ENCODE measurements around the gene TTC31. TPM values are rescaled to one million over a fixed set of nuclear protein-coding genes. Genes with fewer than 3 reads are reported as not detected.

TTC31 gene
- total RNA-seq, 1 experiment from 2014 or later, result 38.3 TPM

- TF ChIP-seq ZNF425 (CRISPR knock-in tag; conservative IDR thresholded peaks at IDR 0.05) (no peak), HMGA2 (CRISPR knock-in tag; IDR thresholded peaks at IDR 0.05) (no peak), TCF7 (CRISPR knock-in tag; IDR thresholded peaks at IDR 0.05; ENCODE audit: low read depth) (no peak)
These were observed 8.4 kb upstream of the TTC31 start (continued) for GRCh38 chr2:74474481-74474880.

- ATAC-seq (peak; percentile 13; the same call in 1 of the 2 replicates), DNase-seq (ENCODE audit: low spot score) (peak; percentile 77)
- no peak for TF ChIP-seq ZNF532 (CRISPR knock-in tag; IDR thresholded peaks at IDR 0.05; ENCODE audit: borderline replicate concordance)
- no peak for TF ChIP-seq E2F1 (CRISPR knock-in tag; IDR thresholded peaks at IDR 0.05)
- peak; percentile 56 for TF ChIP-seq CTCF (IDR thresholded peaks at IDR 0.05)
- no peak for TF ChIP-seq ESRRA (CRISPR knock-in tag; IDR thresholded peaks at IDR 0.05; ENCODE audit: borderline replicate concordance)
- TF ChIP-seq PRRX2 (CRISPR knock-in tag; IDR thresholded peaks at IDR 0.05), result no peak
- Mint-ChIP-seq H3K27me3 (ENCODE audit: low read depth) (no peaks in the 10 kb centered on the region), H3K4me3 (no peak overlapping the region), H3K4me1 (peaks cover 11% of the 10 kb centered on the region), H3K27ac (no peak overlapping the region), H3K36me3 (peaks cover 20% of the 10 kb centered on the region), H3K9me3 (no peaks in the 10 kb centered on the region)
- ChIA-PET POLR2A (no interaction called here), CTCF (interaction anchor here (0.8 to 2.6 kb wide), 8 partner anchors 8 to 157 kb away, joined by 3 to 23 read pairs (median 4); partner anchors contain the start of genes CCDC142, DQX1, MOGS and TTC31)
These were observed 8.0 kb upstream of the TTC31 start for GRCh38 chr2:74474899-74475298.

GRCh38 chr2:74481431-74481830, 1.4 kb upstream of the TTC31 start:
- DNase-seq (ENCODE audit: low spot score) (no peak), ATAC-seq (no peak)
- Mint-ChIP-seq H3K27me3 (ENCODE audit: low read depth) (no peaks in the 10 kb centered on the region), H3K4me1 (peaks cover 10% of the 10 kb centered on the region), H3K9me3 (no peaks in the 10 kb centered on the region), H3K36me3 (peaks cover 19% of the 10 kb centered on the region), H3K4me3 (peak overlapping the region; percentile 100), H3K27ac (no peak overlapping the region)
- ChIA-PET POLR2A (interaction anchor here (1.5 kb wide), 1 partner anchor 19 kb away, joined by 6 read pairs; the partner anchor contains the start of gene LBX2), CTCF (interaction anchor here (1.0 to 4.6 kb wide), 9 partner anchors 8 to 119 kb away, joined by 3 to 43 read pairs (median 17); partner anchors contain the start of genes INO80B, LBX2 and MRPL53)
- TF ChIP-seq GTF2I (CRISPR knock-in tag; conservative IDR thresholded peaks at IDR 0.05) (no peak), HMGA2 (CRISPR knock-in tag; IDR thresholded peaks at IDR 0.05) (no peak), SOX15 (CRISPR knock-in tag; IDR thresholded peaks at IDR 0.05) (no peak), MLX (CRISPR knock-in tag; IDR thresholded peaks at IDR 0.05) (no peak), ETV6 (CRISPR knock-in tag; IDR thresholded peaks at IDR 0.05) (no peak), ATF6 (CRISPR knock-in tag; IDR thresholded peaks at IDR 0.05) (no peak), NFATC4 (CRISPR knock-in tag; IDR thresholded peaks at IDR 0.05) (no peak), PREB (CRISPR knock-in tag; IDR thresholded peaks at IDR 0.05; ENCODE audit: borderline replicate concordance) (no peak), ERG (CRISPR knock-in tag; IDR thresholded peaks at IDR 0.05) (no peak), SMAD3 (CRISPR knock-in tag; IDR thresholded peaks at IDR 0.05; ENCODE audit: borderline replicate concordance) (no peak), NR3C1 (CRISPR knock-in tag; conservative IDR thresholded peaks at IDR 0.05; ENCODE audit: low read depth) (no peak)
